ENCODE measurements around the gene ITPRIP.

DNA sequence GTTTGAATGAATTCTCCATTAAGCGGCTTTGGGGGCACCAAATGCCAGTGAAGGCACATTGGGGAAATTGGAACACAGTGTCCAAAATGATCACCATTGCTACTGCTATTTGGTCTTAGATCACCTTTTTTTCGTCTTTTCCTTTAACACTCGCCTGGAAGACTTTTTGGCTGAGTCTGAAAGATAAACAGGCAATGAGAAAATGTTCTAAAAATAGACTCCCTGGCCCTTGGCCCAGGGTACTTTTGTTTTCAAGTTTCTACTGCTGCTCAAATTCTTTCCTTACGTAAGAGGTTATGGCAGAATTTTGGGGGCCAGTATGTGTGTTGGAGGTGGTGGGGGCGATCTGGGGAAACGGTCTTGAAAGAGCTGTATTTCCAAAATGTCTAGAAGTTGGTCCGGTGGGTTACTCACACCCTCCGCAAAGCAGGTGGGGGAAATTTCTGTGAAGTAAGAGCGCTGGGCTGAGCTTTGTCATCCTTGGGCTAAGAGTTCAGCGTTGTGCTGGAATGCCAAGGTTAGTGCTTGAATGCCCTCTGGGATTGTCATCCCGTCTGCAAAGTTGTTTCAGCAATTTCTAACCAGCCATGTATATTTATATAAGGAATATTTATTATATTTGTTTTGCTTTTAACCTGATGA, 1.3 kb upstream of the ITPRIP start:
- peak in 2 of 3 donors; percentile 52 to 71 for TF ChIP-seq POLR2A (IDR thresholded peaks at IDR 0.05)
- TF ChIP-seq, protein P1, sequence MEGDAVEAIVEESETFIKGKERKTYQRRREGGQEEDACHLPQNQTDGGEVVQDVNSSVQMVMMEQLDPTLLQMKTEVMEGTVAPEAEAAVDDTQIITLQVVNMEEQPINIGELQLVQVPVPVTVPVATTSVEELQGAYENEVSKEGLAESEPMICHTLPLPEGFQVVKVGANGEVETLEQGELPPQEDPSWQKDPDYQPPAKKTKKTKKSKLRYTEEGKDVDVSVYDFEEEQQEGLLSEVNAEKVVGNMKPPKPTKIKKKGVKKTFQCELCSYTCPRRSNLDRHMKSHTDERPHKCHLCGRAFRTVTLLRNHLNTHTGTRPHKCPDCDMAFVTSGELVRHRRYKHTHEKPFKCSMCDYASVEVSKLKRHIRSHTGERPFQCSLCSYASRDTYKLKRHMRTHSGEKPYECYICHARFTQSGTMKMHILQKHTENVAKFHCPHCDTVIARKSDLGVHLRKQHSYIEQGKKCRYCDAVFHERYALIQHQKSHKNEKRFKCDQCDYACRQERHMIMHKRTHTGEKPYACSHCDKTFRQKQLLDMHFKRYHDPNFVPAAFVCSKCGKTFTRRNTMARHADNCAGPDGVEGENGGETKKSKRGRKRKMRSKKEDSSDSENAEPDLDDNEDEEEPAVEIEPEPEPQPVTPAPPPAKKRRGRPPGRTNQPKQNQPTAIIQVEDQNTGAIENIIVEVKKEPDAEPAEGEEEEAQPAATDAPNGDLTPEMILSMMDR (IDR thresholded peaks at IDR 0.05), result no peak

All from body of pancreas (tissue), 4 donors.